Measurements from ENCODE around the gene GMDS.

Gene GMDS

GRCh38 chr6:2188397-2188796 is 57.0 kb downstream of the GMDS start:
- Histone ChIP-seq H3F3A (ENCODE audit: insufficient read depth, low read length) (no peaks in the 10 kb centered on the region), H3K9me2 (replicated peaks; ENCODE audit: insufficient read depth, low read length) (no peaks in the 10 kb centered on the region), H3K4me3 (ENCODE audit: low read length) (no peak overlapping the region), H3K9me3 (replicated peaks; ENCODE audit: insufficient read depth, low read length) (no peaks in the 10 kb centered on the region), H3K36me3 (replicated peaks; ENCODE audit: insufficient read depth, low read length) (no peaks in the 10 kb centered on the region), H3K9ac (ENCODE audit: low read length) (no peak overlapping the region), H2AFZ (ENCODE audit: low read length) (no peak overlapping the region), H4K20me1 (ENCODE audit: insufficient read depth, low read length) (no peaks in the 10 kb centered on the region), H3K27me3 (replicated peaks; ENCODE audit: insufficient read depth, low read length) (no peaks in the 10 kb centered on the region), H3K79me2 (ENCODE audit: low read length) (no peaks in the 10 kb centered on the region), H3K4me1 (ENCODE audit: low read length) (no peaks in the 10 kb centered on the region), H3K4me2 (ENCODE audit: low read depth, low read length) (no peak overlapping the region), H3K27ac (ENCODE audit: low read length) (no peak overlapping the region)
- no peak for DNase-seq
- TF ChIP-seq CTCF (IDR thresholded peaks at IDR 0.05; ENCODE audit: low read length) (no peak), EZH2phosphoT487 (IDR thresholded peaks at IDR 0.05; ENCODE audit: low read length) (no peak), EZH2 (optimal IDR thresholded peaks at IDR 0.05; ENCODE audit: low read depth, low read length) (no peak)

- H3K79me2 ChIP-seq (ENCODE audit: low read length) = no peaks in the 10 kb centered on the region
- no peak for TF ChIP-seq EZH2phosphoT487 (IDR thresholded peaks at IDR 0.05; ENCODE audit: low read length)
- TF ChIP-seq CTCF (IDR thresholded peaks at IDR 0.05; ENCODE audit: low read length) = no peak
- TF ChIP-seq EZH2 (optimal IDR thresholded peaks at IDR 0.05; ENCODE audit: low read depth, low read length) = no peak
- no peaks in the 10 kb centered on the region for H3F3A ChIP-seq (ENCODE audit: insufficient read depth, low read length)
- H3K36me3 ChIP-seq (replicated peaks; ENCODE audit: insufficient read depth, low read length) = no peaks in the 10 kb centered on the region
- no peak overlapping the region for H3K4me3 ChIP-seq (ENCODE audit: low read length)
- no peak overlapping the region for H3K4me2 ChIP-seq (ENCODE audit: low read depth, low read length)
- DNase-seq = no peak
- no peaks in the 10 kb centered on the region for H4K20me1 ChIP-seq (ENCODE audit: insufficient read depth, low read length)
- no peaks in the 10 kb centered on the region for H3K27me3 ChIP-seq (replicated peaks; ENCODE audit: insufficient read depth, low read length)
- no peak overlapping the region for H3K27ac ChIP-seq (ENCODE audit: low read length)
- H3K9ac ChIP-seq (ENCODE audit: low read length) = no peak overlapping the region
- no peaks in the 10 kb centered on the region for H3K9me2 ChIP-seq (replicated peaks; ENCODE audit: insufficient read depth, low read length)
- no peak overlapping the region for H2AFZ ChIP-seq (ENCODE audit: low read length)
- H3K9me3 ChIP-seq (replicated peaks; ENCODE audit: insufficient read depth, low read length) = no peaks in the 10 kb centered on the region
- no peaks in the 10 kb centered on the region for H3K4me1 ChIP-seq (ENCODE audit: low read length)
Observed at GRCh38 chr6:2187826-2188225, 57.6 kb downstream of the GMDS start.

- H3K4me2 ChIP-seq (ENCODE audit: low read depth, low read length) = no peak overlapping the region
- no peaks in the 10 kb centered on the region for H3K36me3 ChIP-seq (replicated peaks; ENCODE audit: insufficient read depth, low read length)
- no peak overlapping the region for H2AFZ ChIP-seq (ENCODE audit: low read length)
- TF ChIP-seq EZH2phosphoT487 (IDR thresholded peaks at IDR 0.05; ENCODE audit: low read length) (no peak), CTCF (IDR thresholded peaks at IDR 0.05; ENCODE audit: low read length) (no peak), EZH2 (optimal IDR thresholded peaks at IDR 0.05; ENCODE audit: low read depth, low read length) (no peak)
- H3K9me3 ChIP-seq (replicated peaks; ENCODE audit: insufficient read depth, low read length) = no peaks in the 10 kb centered on the region
- H3K4me1 ChIP-seq (ENCODE audit: low read length) = no peaks in the 10 kb centered on the region
- H3K9ac ChIP-seq (ENCODE audit: low read length) = no peak overlapping the region
- H3F3A ChIP-seq (ENCODE audit: insufficient read depth, low read length) = no peaks in the 10 kb centered on the region
- DNase-seq = no peak
- no peaks in the 10 kb centered on the region for H4K20me1 ChIP-seq (ENCODE audit: insufficient read depth, low read length)
- no peaks in the 10 kb centered on the region for H3K27me3 ChIP-seq (replicated peaks; ENCODE audit: insufficient read depth, low read length)
- H3K9me2 ChIP-seq (replicated peaks; ENCODE audit: insufficient read depth, low read length) = no peaks in the 10 kb centered on the region
- no peaks in the 10 kb centered on the region for H3K79me2 ChIP-seq (ENCODE audit: low read length)
- H3K4me3 ChIP-seq (ENCODE audit: low read length) = no peak overlapping the region
- H3K27ac ChIP-seq (ENCODE audit: low read length) = no peak overlapping the region
Observed at GRCh38 chr6:2186516-2186915, 58.9 kb downstream of the GMDS start.
